GM12892 (cell line): Measurements from ENCODE around the gene ADNP.

ENCODE experiments used
- POLR2A ChIP-seq: IDR thresholded peaks from 2 replicates; pipeline ENCODE4 v1.6.1; 2011; ENCODE audit warnings: low read depth, low read length, control low read depth
- TAF1 ChIP-seq: IDR thresholded peaks from 2 replicates; pipeline ENCODE4 v1.6.1; 2011; ENCODE audit warnings: low read depth, mild to moderate bottlenecking, control low read depth, low read length, borderline replicate concordance

GRCh38 chr20:50866831-50867230 lies 64.4 kb downstream of the ADNP start:
- TF ChIP-seq POLR2A = no peak
- no peak for TF ChIP-seq TAF1
